ENCODE data around the gene BAX. TPM values are rescaled to one million over a fixed set of nuclear protein-coding genes. Genes with fewer than 3 reads are reported as not detected.

BAX gene
- total and polyA plus RNA-seq, 9 of the 15 experiments (the other 6 are each of a cell fraction or from before 2014, with no cell fraction given), result 3.2 to 95.4 (median 44.5) TPM

DNA sequence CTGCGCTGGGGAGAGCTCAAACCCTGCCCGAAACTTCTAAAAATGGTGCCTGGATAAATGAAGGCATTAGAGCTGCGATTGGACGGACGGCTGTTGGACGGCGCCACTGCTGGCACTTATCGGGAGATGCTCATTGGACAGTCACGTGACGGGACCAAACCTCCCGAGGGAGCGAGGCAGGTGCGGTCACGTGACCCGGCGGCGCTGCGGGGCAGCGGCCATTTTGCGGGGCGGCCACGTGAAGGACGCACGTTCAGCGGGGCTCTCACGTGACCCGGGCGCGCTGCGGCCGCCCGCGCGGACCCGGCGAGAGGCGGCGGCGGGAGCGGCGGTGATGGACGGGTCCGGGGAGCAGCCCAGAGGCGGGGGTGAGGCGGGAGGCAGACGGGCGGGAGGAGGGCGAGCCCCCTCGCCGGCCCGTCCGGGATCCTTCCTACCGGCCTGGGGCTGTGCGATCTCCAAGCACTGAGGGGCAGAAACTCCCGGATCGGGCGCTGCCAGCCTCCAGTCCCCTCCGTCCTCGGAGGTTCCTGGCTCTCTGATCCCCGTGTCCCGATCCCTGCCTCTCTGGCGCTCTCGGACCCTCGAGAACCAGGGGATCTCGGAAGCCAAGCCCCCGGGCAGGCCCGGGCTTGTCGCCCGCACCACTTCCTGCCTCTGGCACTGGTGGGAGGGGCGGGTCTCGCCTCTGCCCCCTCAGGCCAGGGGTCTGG lies at the start of gene BAX (continued):
- peak; percentile 83; the same call in 1 of the 2 replicates for TF ChIP-seq ZNF589 (CRISPR knock-in tag; IDR thresholded peaks at IDR 0.05; ENCODE audit: low read depth)
- TF ChIP-seq KDM2B (CRISPR knock-in tag; IDR thresholded peaks at IDR 0.05), result peak; percentile 2; the same call in 1 of the 2 replicates
- TF ChIP-seq PHF20 (IDR thresholded peaks at IDR 0.05; ENCODE audit: partially characterized antibody), result peak; percentile 81
- TF ChIP-seq, protein P1, sequence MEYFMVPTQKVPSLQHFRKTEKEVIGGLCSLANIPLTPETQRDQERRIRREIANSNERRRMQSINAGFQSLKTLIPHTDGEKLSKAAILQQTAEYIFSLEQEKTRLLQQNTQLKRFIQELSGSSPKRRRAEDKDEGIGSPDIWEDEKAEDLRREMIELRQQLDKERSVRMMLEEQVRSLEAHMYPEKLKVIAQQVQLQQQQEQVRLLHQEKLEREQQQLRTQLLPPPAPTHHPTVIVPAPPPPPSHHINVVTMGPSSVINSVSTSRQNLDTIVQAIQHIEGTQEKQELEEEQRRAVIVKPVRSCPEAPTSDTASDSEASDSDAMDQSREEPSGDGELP (CRISPR knock-in tag; IDR thresholded peaks at IDR 0.05; ENCODE audit: borderline replicate concordance), result peak; percentile 86
- peak; percentile 92; the same call in 1 of the 2 replicates for TF ChIP-seq RHOXF2B (CRISPR knock-in tag; conservative IDR thresholded peaks at IDR 0.05)
- peak; percentile 59 for TF ChIP-seq TAF1 (IDR thresholded peaks at IDR 0.05; ENCODE audit: control insufficient read depth, extremely low read depth, insufficient read depth, low read length, severe bottlenecking)
- TF ChIP-seq ZNF24 (IDR thresholded peaks at IDR 0.05), result no peak
- TF ChIP-seq ETV5 (CRISPR knock-in tag; IDR thresholded peaks at IDR 0.05; ENCODE audit: low read depth), result peak; percentile 59
- TF ChIP-seq, protein P2, sequence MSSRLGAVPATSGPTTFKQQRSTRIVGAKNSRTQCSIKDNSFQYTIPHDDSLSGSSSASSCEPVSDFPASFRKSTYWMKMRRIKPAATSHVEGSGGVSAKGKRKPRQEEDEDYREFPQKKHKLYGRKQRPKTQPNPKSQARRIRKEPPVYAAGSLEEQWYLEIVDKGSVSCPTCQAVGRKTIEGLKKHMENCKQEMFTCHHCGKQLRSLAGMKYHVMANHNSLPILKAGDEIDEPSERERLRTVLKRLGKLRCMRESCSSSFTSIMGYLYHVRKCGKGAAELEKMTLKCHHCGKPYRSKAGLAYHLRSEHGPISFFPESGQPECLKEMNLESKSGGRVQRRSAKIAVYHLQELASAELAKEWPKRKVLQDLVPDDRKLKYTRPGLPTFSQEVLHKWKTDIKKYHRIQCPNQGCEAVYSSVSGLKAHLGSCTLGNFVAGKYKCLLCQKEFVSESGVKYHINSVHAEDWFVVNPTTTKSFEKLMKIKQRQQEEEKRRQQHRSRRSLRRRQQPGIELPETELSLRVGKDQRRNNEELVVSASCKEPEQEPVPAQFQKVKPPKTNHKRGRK (tag; IDR thresholded peaks at IDR 0.05), result no peak
- peak; percentile 68 for TF ChIP-seq POLR2A (conservative IDR thresholded peaks at IDR 0.05)
- TF ChIP-seq ZBTB17 (CRISPR knock-in tag; IDR thresholded peaks at IDR 0.05), result no peak
- no peak for TF ChIP-seq SMARCA5 (IDR thresholded peaks at IDR 0.05)
- no peak for TF ChIP-seq ZNF75A (CRISPR knock-in tag; IDR thresholded peaks at IDR 0.05)
- TF ChIP-seq TARDBP (IDR thresholded peaks at IDR 0.05), result peak; percentile 70; the same call in 1 of the 2 replicates
- TF ChIP-seq PHF8 (IDR thresholded peaks at IDR 0.05; ENCODE audit: borderline replicate concordance, low read length), result peak; percentile 69; the same call in 1 of the 2 replicates
- peak; percentile 62 for TF ChIP-seq NEUROD1 (IDR thresholded peaks at IDR 0.05; ENCODE audit: borderline replicate concordance, low read depth, low read length, partially characterized antibody)
- TF ChIP-seq NR2C1 (IDR thresholded peaks at IDR 0.05), result peak; percentile 80
- TF ChIP-seq NR2C1 (tag; IDR thresholded peaks at IDR 0.05), result peak; percentile 47; the same call in 1 of the 2 replicates
- no peak for TF ChIP-seq POLR3G (IDR thresholded peaks at IDR 0.05; ENCODE audit: extremely low read depth, insufficient read length, insufficient replicate concordance)
- peak; percentile 82 for TF ChIP-seq POLR2G (IDR thresholded peaks at IDR 0.05; ENCODE audit: low read depth, low read length)
- TF ChIP-seq, protein P3, sequence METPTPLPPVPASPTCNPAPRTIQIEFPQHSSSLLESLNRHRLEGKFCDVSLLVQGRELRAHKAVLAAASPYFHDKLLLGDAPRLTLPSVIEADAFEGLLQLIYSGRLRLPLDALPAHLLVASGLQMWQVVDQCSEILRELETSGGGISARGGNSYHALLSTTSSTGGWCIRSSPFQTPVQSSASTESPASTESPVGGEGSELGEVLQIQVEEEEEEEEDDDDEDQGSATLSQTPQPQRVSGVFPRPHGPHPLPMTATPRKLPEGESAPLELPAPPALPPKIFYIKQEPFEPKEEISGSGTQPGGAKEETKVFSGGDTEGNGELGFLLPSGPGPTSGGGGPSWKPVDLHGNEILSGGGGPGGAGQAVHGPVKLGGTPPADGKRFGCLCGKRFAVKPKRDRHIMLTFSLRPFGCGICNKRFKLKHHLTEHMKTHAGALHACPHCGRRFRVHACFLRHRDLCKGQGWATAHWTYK (CRISPR knock-in tag; IDR thresholded peaks at IDR 0.05), result 0 out of 2 replicates have a peak, but pooled peaks have one; percentile 2
- no peak for TF ChIP-seq ZNF146 (CRISPR knock-in tag; IDR thresholded peaks at IDR 0.05; ENCODE audit: unreplicated experiment)
- peak; percentile 72 for TF ChIP-seq SAP30 (IDR thresholded peaks at IDR 0.05; ENCODE audit: borderline replicate concordance, insufficient read depth, low read depth, low read length, poor library complexity, severe bottlenecking)
- peak; percentile 6; the same call in 1 of the 2 replicates for TF ChIP-seq NR2F6 (CRISPR knock-in tag; IDR thresholded peaks at IDR 0.05)
